Gastroesophageal sphincter (tissue), 4 donors: ENCODE results near the gene MRGPRX1. TPM values are rescaled to one million over a fixed set of nuclear protein-coding genes. Genes with fewer than 3 reads are reported as not detected.

Experiments used
- ATAC-seq: fragments of 150-250 bp; one replicate; pipeline ENCODE4 v1.9.1; 2016; ENCODE audit warnings: mild to moderate bottlenecking, moderate library complexity
- H3K27ac ChIP-seq, 4 donors: fragments of 200-600 bp; sonication (generic) in 3 of 4; 1 replicate in 3 of 4; 2 replicates in 1 of 4; pipeline ENCODE4 v1.5.1; 2016 to 2019
- H3K27me3 ChIP-seq: fragments of 200-600 bp; sonication (generic); one replicate; pipeline ENCODE4 v1.5.1; 2019
- H3K36me3 ChIP-seq, 2 donors: fragments of 200-600 bp; sonication (generic); one replicate each; pipeline ENCODE4 v1.5.1; 2019; ENCODE audit warnings: control low read depth in 1 of 2
- H3K4me1 ChIP-seq, 3 donors: fragments of 200-600 bp; sonication (generic); 1 replicate in 2 of 3; 2 replicates in 1 of 3; pipeline ENCODE4 v1.5.1; 2016 to 2019; ENCODE audit warnings: control low read depth in 2 of 3
- H3K4me3 ChIP-seq, 2 donors: fragments of 200-600 bp; sonication (generic); one replicate each; pipeline ENCODE4 v1.5.1; 2019; ENCODE audit warnings: mild to moderate bottlenecking in 1 of 2, moderate library complexity in 1 of 2
- H3K9me3 ChIP-seq, 3 donors: fragments of 200-600 bp; sonication (generic); one replicate each; pipeline ENCODE4 v1.5.1; 2017 to 2019; ENCODE audit warnings: control low read depth in 2 of 3
- CTCF ChIP-seq, 4 experiments: fragments of 200-600 bp in 2 of 4; fragments of 450-650 bp in 2 of 4; sonication (generic) in 1 of 4; IDR thresholded peaks; one replicate each; pipeline ENCODE4 v1.5.1; 2017 to 2019; ENCODE audit warnings: antibody characterized with exemption in 4 of 4, mild to moderate bottlenecking in 2 of 4, moderate library complexity in 2 of 4
- EP300 ChIP-seq: sonication (generic); formaldehyde crosslinking; IDR thresholded peaks from one replicate; pipeline ENCODE4 v1.6.1; 2017; ENCODE audit warnings: antibody characterized with exemption, mild to moderate bottlenecking
- POLR2A ChIP-seq, 2 donors: fragments of 450-650 bp; IDR thresholded peaks; one replicate each; pipeline ENCODE4 v1.6.1; 2017; ENCODE audit warnings: antibody characterized with exemption in 2 of 2, mild to moderate bottlenecking in 2 of 2, moderate library complexity in 1 of 2
- POLR2AphosphoS5 ChIP-seq: sonication (generic); formaldehyde crosslinking; IDR thresholded peaks from one replicate; pipeline ENCODE4 v1.6.1; 2017; ENCODE audit warnings: antibody characterized with exemption
- WGBS, 2 donors: methylation state at CpG; one replicate each; pipeline ENCODE4 v1.1.5; 2018; ENCODE audit warnings: low coverage in 1 of 2; 5-methylcytosine and 5-hydroxymethylcytosine counted together
- total RNA-seq, 4 donors: library from RNA; depleted of rRNA; stranded (reverse); fragments of >200 nt; gene quantifications; one replicate each; pipeline ENCODE4 v1.1.0, GENCODE V29; 2016

The MRGPRX1 gene
- not detected for total RNA-seq

GRCh38 chr11:18939314-18939713, at the start of gene MRGPRX1:
MRGPRX1 (minus strand) TSS chr11:18939414; CDS start chr11:18934784, 4,630 bp downstream.
- TF ChIP-seq POLR2A (IDR thresholded peaks at IDR 0.05), result no peak
- no peak for TF ChIP-seq CTCF (IDR thresholded peaks at IDR 0.05)
- no peak for TF ChIP-seq EP300
- TF ChIP-seq POLR2AphosphoS5, result no peak

DNA sequence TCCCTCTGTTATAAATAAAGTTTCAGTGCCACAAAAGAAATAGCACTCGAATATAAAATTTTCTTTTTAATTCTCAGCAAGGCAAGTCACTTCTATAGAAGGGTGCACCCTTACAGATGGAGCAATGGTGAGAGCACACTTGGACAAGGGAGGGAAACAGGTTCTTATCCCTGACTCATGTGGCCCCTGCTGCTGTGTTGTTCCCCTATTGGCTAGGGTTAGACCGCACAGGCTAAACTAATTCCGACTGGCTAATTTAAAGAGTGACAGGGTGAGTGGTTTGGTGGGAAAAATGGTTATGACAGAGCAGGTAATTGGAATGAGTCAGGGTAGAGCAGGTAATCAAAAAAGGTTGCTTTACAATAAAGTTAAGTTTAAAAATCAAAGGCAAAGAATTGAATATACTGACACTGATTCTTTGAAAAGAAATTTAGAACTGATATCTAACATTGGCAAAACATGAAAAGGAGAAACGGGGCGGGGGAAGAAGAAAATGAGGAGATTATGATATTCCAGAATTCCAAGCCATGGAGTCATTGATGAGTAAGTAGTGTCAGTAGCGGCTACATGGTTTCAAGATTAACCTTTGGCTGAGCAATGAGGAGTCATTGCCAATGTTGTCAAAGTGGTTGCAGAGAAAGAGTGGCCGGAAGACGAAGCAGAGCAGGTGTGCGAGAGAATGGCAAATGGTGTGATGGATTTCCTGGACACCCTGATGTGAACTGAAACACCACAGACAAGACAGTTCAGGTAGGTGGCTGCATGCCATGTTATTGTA, 48.4 kb upstream of the MRGPRX1 start:
- Histone ChIP-seq H3K4me3 (no peak overlapping the region), H3K27ac (no peak overlapping the region), H3K27me3 (no peaks in the 10 kb centered on the region), H3K36me3 (no peaks in the 10 kb centered on the region), H3K4me1 (no peaks in the 10 kb centered on the region), H3K9me3 (no peaks in the 10 kb centered on the region)
- ATAC-seq, result no peak
- TF ChIP-seq CTCF (IDR thresholded peaks at IDR 0.05) (no peak), EP300 (no peak), POLR2AphosphoS5 (no peak), POLR2A (IDR thresholded peaks at IDR 0.05) (no peak)
- WGBS, 2 donors, result 73 to 77% methylated on average over 7 to 9 of the region's 9 CpGs

More at GRCh38 chr11:18939314-18939713, at the start of gene MRGPRX1:
- WGBS, 2 donors, result 48 to 100% methylated on average over 1 to 2 of the region's 2 CpGs
- no peaks in the 10 kb centered on the region for H3K36me3 ChIP-seq
- H3K9me3 ChIP-seq, result no peaks in the 10 kb centered on the region
- no peak within 1 kb of the TSS for H3K4me3 ChIP-seq
- no peaks in the 10 kb centered on the region for H3K4me1 ChIP-seq
- no peaks in the 10 kb centered on the region for H3K27me3 ChIP-seq
- no peak for ATAC-seq
- H3K27ac ChIP-seq, result no peak within 1 kb of the TSS

DNA sequence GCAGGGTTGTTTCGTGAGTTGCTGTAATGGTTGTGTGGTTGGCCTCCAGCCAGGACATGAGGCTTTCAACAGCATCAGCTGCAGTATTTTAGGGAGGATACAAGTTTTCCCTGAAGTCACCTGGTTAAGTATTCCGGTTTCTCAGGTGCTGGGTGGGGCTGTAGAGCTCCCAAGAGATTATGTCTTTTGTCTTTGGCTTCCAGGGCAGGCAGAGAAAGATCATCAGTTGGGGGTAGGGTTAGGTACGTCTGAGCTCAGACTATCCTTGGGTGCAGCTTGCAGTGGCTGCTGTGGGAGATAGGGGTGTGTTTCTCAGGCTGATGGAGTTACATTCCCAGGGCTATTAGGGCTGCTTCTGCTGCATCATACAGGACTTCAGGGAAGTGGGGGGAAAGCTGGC, 47.5 kb upstream of the MRGPRX1 start:
- ATAC-seq, result no peak
- 50 to 63% methylated on average over 2 of the region's 3 CpGs for WGBS, 2 donors

DNA sequence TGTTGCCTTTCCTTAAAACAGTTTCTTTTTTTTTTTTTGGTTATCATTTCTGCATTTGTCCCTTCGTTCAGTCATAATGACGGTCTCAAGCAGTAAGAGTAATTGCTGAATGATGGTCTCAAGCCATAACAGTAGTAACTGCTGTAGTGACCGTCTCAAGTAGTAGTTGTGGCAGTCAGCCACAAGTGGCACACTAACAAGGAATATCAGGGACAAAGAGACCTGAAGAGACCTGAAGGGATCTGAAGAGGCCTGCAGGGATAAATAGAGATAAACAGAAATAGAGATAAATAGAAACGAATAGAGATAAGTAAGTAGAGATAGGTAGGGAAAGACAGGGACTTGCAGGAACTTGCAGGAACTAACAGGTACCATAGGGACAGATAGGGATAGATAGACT, 42.7 kb upstream of the MRGPRX1 start:
- no peak for TF ChIP-seq CTCF (IDR thresholded peaks at IDR 0.05)
- TF ChIP-seq POLR2A (IDR thresholded peaks at IDR 0.05), result no peak
- TF ChIP-seq POLR2AphosphoS5, result no peak
- TF ChIP-seq EP300, result no peak
- no peaks in the 10 kb centered on the region for H3K27me3 ChIP-seq
- H3K27ac ChIP-seq, result no peak overlapping the region
- WGBS, 2 donors, result 45% methylated on average over 3 of the region's 4 CpGs; no CpG with 5 or more reads in 1 of the 2 donors
- no peaks in the 10 kb centered on the region for H3K4me1 ChIP-seq
- no peak overlapping the region for H3K4me3 ChIP-seq
- H3K36me3 ChIP-seq, result no peaks in the 10 kb centered on the region
- no peak for ATAC-seq
- H3K9me3 ChIP-seq, result peaks cover 0 to 11% (median 0%) of the 10 kb centered on the region in 3 donors

More for the DNA sequence above, 47.5 kb upstream of the MRGPRX1 start:
- H3K27ac ChIP-seq, result no peak overlapping the region
- no peaks in the 10 kb centered on the region for H3K4me1 ChIP-seq
- TF ChIP-seq POLR2A (IDR thresholded peaks at IDR 0.05), result no peak
- no peak for TF ChIP-seq POLR2AphosphoS5
- no peak for TF ChIP-seq CTCF (IDR thresholded peaks at IDR 0.05)
- TF ChIP-seq EP300, result no peak
- no peak overlapping the region for H3K4me3 ChIP-seq
- H3K36me3 ChIP-seq, result no peaks in the 10 kb centered on the region
- H3K9me3 ChIP-seq, result no peaks in the 10 kb centered on the region
- no peaks in the 10 kb centered on the region for H3K27me3 ChIP-seq

DNA sequence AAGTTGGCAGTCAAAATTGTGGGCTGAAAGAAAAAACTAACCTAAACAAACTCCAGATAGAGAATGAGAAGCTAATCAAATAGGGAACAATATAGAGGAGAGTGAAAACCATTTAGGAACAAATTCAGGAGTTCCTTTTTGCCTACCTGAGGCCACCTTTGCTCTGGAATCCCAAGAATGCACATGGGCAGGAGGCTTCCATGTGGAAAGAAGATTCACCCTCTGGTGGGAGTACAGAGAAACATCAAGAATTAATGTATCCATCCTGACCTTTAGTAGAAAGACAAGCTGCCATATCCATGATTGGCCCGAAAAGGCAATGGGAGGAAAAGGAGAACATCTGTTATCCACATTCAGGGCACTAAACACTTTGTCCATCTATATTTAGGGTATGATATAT, 35.0 kb upstream of the MRGPRX1 start:
- Histone ChIP-seq H3K9me3 (peaks cover 0 to 6% (median 0%) of the 10 kb centered on the region in 3 donors), H3K4me3 (no peak overlapping the region), H3K27ac (no peak overlapping the region), H3K4me1 (no peaks in the 10 kb centered on the region), H3K27me3 (peaks cover 4% of the 10 kb centered on the region), H3K36me3 (no peaks in the 10 kb centered on the region)
- WGBS, 2 donors, result 75 to 100% methylated on average over 1 of the region's 1 CpG
- TF ChIP-seq POLR2AphosphoS5 (no peak), CTCF (IDR thresholded peaks at IDR 0.05) (no peak), EP300 (no peak), POLR2A (IDR thresholded peaks at IDR 0.05) (no peak)
- no peak for ATAC-seq
